ENCODE results near the gene KANSL1L.

GRCh38 chr2:210171309-210172218, at the start of gene KANSL1L:
- TF ChIP-seq EZH2 (IDR thresholded peaks at IDR 0.05; ENCODE audit: low read depth): no peak
- TF ChIP-seq, protein P1, sequence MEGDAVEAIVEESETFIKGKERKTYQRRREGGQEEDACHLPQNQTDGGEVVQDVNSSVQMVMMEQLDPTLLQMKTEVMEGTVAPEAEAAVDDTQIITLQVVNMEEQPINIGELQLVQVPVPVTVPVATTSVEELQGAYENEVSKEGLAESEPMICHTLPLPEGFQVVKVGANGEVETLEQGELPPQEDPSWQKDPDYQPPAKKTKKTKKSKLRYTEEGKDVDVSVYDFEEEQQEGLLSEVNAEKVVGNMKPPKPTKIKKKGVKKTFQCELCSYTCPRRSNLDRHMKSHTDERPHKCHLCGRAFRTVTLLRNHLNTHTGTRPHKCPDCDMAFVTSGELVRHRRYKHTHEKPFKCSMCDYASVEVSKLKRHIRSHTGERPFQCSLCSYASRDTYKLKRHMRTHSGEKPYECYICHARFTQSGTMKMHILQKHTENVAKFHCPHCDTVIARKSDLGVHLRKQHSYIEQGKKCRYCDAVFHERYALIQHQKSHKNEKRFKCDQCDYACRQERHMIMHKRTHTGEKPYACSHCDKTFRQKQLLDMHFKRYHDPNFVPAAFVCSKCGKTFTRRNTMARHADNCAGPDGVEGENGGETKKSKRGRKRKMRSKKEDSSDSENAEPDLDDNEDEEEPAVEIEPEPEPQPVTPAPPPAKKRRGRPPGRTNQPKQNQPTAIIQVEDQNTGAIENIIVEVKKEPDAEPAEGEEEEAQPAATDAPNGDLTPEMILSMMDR (conservative IDR thresholded peaks at IDR 0.05): no peak

All from PC-9 (cell line).